C4-2B (cell line): ENCODE data around the gene NDUFAB1.
"Not testable (repeated sequence)": the region's sequence is repeated elsewhere in the genome, so short reads cannot be mapped to it uniquely, and the experiment has no call there.

ENCODE experiments used
- H3K27ac ChIP-seq: fragments of 450-650 bp; 2 replicates; pipeline ENCODE4 v1.5.1; 2017
- ZFX ChIP-seq: fragments of 450-650 bp; IDR thresholded peaks from 2 replicates; pipeline ENCODE4 v1.6.1; 2017
- TF ChIP-seq, protein P1 (sequence below): fragments of 450-650 bp; conservative IDR thresholded peaks from 2 replicates; pipeline ENCODE4 v1.5.1; 2017; ENCODE audit warnings: mild to moderate bottlenecking

NDUFAB1 gene

DNA sequence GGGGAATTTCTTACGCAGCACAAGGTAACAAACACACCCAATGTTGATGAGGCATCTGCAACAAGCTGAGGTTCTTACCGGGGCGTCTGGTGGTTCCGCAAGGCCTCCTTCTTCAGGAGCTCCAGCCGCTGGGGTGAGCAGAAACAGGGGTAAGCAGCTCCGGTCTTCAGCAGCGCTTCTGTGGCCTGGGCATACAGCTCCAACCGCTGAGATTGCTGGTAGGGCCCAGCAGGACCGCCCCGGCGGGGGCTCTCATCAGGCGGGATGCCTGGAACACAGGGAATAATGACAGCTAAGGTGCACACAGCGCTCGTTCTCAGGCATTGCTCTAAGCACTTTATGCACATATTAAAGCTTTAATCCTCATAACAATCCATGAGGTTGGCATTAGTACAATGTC lies 51.7 kb downstream of the NDUFAB1 start:
- no peak overlapping the region for H3K27ac ChIP-seq
- TF ChIP-seq, protein P1, sequence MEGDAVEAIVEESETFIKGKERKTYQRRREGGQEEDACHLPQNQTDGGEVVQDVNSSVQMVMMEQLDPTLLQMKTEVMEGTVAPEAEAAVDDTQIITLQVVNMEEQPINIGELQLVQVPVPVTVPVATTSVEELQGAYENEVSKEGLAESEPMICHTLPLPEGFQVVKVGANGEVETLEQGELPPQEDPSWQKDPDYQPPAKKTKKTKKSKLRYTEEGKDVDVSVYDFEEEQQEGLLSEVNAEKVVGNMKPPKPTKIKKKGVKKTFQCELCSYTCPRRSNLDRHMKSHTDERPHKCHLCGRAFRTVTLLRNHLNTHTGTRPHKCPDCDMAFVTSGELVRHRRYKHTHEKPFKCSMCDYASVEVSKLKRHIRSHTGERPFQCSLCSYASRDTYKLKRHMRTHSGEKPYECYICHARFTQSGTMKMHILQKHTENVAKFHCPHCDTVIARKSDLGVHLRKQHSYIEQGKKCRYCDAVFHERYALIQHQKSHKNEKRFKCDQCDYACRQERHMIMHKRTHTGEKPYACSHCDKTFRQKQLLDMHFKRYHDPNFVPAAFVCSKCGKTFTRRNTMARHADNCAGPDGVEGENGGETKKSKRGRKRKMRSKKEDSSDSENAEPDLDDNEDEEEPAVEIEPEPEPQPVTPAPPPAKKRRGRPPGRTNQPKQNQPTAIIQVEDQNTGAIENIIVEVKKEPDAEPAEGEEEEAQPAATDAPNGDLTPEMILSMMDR: no peak
- no peak for TF ChIP-seq ZFX

DNA sequence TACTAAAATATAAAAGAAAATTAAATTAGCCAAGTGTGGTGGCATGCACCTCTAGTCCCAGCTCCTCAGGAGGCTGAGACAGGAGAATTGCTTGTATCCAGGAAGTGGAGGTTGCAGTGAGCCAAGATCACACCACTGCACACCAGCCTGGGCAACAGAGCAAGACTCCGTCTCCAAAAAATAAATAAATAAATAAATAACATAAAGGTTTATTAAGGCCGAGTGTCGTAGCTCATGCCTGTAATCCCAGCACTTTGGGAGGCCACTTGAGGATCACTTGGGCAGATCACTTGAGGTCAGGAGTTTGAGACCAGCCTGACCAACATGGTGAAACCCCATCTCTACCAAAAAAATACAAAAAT lies 55.3 kb downstream of the NDUFAB1 start:
- not testable (repeated sequence) for H3K27ac ChIP-seq

DNA sequence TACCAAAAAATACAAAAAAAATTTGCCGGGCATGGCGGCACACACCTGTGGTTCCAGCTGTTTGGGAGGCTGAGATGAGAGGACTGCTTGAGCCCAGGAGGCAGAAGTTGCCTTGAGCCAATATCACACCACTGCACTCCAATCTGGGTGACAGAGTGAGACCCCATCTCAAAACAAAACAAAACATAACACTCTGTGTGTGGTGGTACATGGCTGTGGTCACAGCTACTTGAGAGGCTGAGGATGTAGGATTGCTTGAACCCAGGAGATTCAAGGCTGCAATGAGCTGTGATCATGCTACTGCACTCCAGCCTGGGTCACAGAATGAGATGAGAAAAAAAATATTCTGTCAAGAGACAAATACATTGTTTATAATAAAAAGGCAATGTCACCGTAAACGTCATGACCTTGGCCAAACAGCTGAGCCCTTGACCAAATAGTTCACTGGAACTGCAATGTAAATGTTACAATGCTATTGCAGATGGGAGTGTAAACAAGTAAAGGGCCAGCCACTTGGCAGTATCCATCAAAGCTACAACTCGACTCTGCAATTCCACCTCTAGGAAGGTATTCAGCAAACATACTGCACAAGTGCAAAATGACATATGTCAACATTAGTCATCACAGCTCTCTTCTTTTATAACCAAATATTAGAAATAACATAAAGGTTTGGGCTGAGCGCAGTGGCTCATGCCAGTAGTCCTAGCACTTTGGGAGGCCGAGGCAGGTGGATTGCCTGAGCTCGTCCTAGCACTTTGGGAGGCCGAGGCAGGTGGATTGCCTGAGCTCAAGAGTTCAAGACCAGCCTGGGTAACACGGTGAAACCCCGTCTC lies 55.9 kb downstream of the NDUFAB1 start:
- H3K27ac ChIP-seq: no peak overlapping the region
- TF ChIP-seq, protein P1: no peak
- no peak for TF ChIP-seq ZFX

DNA sequence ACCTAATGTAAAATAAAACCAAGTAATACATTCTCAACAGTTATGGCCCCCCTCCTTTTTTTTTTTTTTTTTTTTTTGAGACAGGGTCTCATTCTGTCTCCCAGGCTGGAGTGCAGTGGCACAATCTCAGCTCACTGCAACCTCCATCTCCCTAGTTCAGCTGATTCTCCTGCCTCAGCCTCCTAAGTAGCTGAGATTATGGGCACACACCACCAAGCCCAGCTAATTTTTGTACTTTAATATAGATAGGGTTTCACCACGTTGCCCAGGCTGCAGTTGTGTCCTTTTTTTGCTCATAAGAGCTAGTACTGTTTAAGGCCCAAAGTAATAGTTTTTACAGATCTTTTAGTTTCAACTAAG lies 57.2 kb downstream of the NDUFAB1 start:
- TF ChIP-seq, protein P1: no peak
- TF ChIP-seq ZFX: no peak
- no peak overlapping the region for H3K27ac ChIP-seq

DNA sequence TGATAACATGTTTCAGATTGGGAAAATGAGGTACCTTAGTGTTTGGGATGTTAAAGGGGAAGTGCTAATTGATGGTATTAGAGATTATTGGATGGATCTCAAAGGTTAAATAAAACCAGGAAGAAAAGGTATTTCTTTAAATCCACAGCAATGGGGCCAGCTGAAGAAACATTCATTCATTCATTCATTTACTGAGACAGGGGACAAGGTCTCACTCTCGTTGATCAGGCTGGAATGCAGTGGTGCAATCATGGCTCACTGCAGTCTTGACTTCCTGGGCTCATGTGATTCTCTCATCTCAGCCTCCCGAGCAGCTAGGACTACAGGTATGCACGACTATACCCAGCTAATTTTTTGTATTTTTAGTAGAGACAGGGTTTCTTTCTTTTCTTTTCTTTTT lies 58.7 kb downstream of the NDUFAB1 start:
- no peak overlapping the region for H3K27ac ChIP-seq
- TF ChIP-seq, protein P1: no peak
- no peak for TF ChIP-seq ZFX

DNA sequence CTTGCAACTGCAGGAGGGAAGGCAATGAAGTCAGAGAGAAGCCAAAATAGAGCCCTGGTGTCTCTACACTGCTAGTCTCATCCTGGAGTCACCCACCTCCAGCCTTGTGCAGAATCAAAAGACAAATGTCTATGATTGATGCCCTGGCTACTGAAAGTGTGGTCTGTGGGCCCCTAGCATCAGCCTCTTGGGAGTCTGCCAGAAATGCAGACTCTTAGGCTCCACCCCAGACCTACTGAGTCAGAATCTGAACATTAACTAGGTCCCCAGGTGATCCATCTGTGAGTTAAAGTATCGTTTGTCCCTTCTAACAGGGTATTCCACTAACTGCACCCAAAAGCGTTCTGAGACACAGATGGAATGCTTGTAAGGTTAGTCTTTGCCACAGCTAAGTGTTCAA lies 60.2 kb downstream of the NDUFAB1 start:
- no peak overlapping the region for H3K27ac ChIP-seq
- TF ChIP-seq ZFX: no peak
- TF ChIP-seq, protein P1: no peak

DNA sequence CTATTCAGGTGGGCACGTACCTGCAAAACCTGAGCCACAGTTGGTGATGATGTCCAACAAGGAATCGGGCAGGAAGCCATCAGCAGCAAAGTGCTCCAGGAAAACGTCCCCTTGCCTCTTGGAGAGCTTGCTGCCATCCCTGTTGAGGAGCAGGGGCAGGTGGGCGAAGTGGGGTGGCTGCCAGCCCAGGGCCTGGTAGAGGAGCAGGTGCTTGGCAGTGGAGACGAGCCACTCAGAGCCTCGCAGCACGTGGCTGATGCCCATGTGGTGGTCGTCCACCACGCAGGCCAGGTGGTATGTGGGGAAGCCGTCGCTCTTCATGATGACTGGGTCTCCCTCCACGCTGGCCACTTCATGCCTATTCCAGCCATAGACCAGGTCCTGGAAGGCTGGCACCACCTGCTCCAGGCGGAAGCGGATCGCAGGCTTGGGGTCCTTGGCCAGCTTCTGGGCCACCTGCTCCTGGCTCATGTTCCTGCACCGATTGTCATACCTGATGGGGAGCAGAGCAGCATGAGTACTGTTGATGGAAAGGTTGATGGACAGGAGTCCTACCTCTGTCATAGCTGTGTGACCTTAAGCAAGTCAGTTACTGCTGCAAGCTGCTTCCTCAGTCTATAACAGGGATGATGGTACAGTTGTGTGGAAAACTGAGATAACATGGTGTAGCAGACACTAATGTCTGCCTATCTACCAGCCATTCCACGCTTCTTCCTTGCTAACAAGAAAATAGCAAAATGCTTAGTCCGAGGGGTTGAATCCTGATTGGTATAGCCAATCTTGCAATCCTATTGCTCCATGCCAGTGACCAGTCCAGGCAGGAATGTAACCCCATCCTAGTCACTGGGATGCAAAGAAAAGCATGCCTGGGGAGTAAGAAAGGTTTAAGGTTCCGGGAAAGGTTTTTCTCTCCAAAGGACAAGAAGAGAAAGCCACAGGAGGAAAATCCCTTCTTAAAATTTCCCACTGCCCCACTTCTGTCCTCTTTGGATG lies 61.0 kb downstream of the NDUFAB1 start:
- TF ChIP-seq, protein P1: no peak
- TF ChIP-seq ZFX: no peak
- H3K27ac ChIP-seq: no peak overlapping the region
